ENCODE results near the gene MSI2.

MSI2 gene

GRCh38 chr17:57556977-57557376 is 300.7 kb downstream of the MSI2 start:
- DNase-seq (ENCODE audit: low read depth), result no peak

GRCh38 chr17:57557416-57557815 is 301.1 kb downstream of the MSI2 start:
- peak; percentile 22 for DNase-seq (ENCODE audit: low read depth)

- DNase-seq (ENCODE audit: low read depth), result peak; percentile 94
Observed at GRCh38 chr17:57557834-57558681, 301.7 kb downstream of the MSI2 start.

- no peak for DNase-seq (ENCODE audit: low read depth)
Observed at GRCh38 chr17:57559226-57559625, 302.9 kb downstream of the MSI2 start.

GRCh38 chr17:57559634-57560318 is 303.5 kb downstream of the MSI2 start:
- DNase-seq (ENCODE audit: low read depth), result no peak

- no peak for DNase-seq (ENCODE audit: low read depth)
Observed at GRCh38 chr17:57560319-57560705, 304.0 kb downstream of the MSI2 start.

GRCh38 chr17:57561072-57561861 is 304.9 kb downstream of the MSI2 start:
- DNase-seq (ENCODE audit: low read depth), result no peak

GRCh38 chr17:57562184-57562698 is 305.9 kb downstream of the MSI2 start:
- DNase-seq (ENCODE audit: low read depth), result no peak

- DNase-seq (ENCODE audit: low read depth), result no peak
Observed at GRCh38 chr17:57563958-57564357, 307.6 kb downstream of the MSI2 start.

- DNase-seq (ENCODE audit: low read depth), result no peak
Observed at GRCh38 chr17:57565176-57565575, 308.9 kb downstream of the MSI2 start.

- DNase-seq (ENCODE audit: low read depth), result no peak
Observed at GRCh38 chr17:57566721-57567120, 310.4 kb downstream of the MSI2 start.

- DNase-seq (ENCODE audit: low read depth), result no peak
Observed at GRCh38 chr17:57567251-57567650, 310.9 kb downstream of the MSI2 start.

- DNase-seq (ENCODE audit: low read depth), result no peak
Observed at GRCh38 chr17:57568340-57568739, 312.0 kb downstream of the MSI2 start.

- DNase-seq (ENCODE audit: low read depth), result no peak
Observed at GRCh38 chr17:57569021-57569420, 312.7 kb downstream of the MSI2 start.

GRCh38 chr17:57569853-57570252 is 313.5 kb downstream of the MSI2 start:
- DNase-seq (ENCODE audit: low read depth), result no peak

GRCh38 chr17:57570724-57571344 is 314.5 kb downstream of the MSI2 start:
- no peak for DNase-seq (ENCODE audit: low read depth)

- no peak for DNase-seq (ENCODE audit: low read depth)
Observed at GRCh38 chr17:57572062-57572461, 315.7 kb downstream of the MSI2 start.

GRCh38 chr17:57572600-57572999 is 316.3 kb downstream of the MSI2 start:
- no peak for DNase-seq (ENCODE audit: low read depth)

- DNase-seq (ENCODE audit: low read depth), result no peak
Observed at GRCh38 chr17:57574040-57574513, 317.8 kb downstream of the MSI2 start.

- DNase-seq (ENCODE audit: low read depth), result no peak
Observed at GRCh38 chr17:57576744-57577143, 320.4 kb downstream of the MSI2 start.

GRCh38 chr17:57577751-57578607 is 321.7 kb downstream of the MSI2 start:
- no peak for DNase-seq (ENCODE audit: low read depth)
